Measurements from ENCODE around the gene PCSK6.
"Not testable (repeated sequence)": the region's sequence is repeated elsewhere in the genome, so short reads cannot be mapped to it uniquely, and the experiment has no call there.

PCSK6 gene

DNA sequence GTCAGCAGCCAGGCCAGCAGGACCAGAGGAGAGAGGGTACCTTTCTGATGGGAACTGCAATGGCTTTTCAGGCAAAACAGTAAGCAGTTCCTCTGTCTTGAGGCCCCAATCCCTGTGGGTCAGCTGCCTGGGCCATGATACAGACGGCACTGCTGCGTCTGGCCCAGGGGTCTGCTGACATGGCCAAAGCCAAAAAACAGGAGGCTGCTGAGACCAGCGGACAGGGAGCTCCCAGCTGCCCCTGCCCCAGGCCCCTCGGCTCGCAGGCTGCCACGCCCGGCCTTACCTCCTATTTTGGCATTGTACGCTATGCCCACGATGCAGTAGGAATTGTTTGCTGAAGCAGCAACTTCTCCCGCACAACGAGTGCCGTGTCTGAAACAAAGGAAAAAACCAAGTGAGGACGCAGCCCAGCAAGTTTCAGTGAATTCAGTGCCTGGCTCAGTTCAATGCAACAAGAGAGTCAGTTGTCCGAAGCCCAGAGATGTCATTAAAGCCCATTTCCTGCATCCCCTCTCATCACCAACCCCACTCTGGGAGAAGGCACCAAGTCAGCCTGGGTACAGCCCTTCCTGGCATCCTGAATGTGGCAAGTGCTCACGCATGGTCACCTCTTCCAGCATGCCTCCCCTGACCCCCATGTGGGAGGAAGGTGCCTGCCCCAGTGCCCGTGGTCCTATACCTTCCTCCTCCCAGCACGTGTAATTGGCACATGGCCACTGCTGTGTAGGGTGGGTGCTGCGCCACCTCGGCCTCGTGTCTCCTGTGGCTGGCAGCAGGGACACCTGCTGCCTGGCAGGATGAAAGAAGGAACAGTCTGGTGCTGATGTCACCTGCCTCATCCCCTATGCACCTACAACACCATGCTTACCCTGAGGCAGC is 61.7 kb downstream of the PCSK6 start:
- no peak for DNase-seq

DNA sequence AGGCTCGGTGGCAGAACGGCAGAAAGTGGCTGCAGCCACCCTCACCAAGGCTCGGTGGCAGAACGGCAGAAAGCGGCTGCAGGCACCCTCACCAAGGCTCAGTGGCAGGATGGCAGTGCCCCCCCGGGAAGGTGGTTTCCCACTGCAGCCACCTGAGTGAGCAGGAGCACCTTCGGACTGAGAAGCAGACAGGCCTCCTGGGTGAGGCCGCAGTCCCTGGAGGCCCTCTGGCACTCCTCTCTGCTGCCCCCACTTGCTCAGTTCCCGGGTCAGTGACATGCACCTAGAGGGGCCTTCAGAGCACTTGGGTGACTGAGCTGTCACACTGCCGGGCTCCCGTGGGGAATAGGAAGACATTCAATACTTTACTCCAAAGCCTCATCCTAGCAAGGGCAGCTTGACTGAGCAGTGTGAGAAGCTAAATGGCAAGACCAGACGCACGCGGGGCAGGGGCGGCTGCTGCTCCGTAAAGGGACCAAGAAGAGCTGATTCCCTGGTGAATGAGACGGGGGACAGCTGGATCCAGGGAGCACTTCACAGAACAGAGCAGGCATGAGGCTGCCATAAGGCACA is 62.7 kb downstream of the PCSK6 start:
- no peak for DNase-seq

DNA sequence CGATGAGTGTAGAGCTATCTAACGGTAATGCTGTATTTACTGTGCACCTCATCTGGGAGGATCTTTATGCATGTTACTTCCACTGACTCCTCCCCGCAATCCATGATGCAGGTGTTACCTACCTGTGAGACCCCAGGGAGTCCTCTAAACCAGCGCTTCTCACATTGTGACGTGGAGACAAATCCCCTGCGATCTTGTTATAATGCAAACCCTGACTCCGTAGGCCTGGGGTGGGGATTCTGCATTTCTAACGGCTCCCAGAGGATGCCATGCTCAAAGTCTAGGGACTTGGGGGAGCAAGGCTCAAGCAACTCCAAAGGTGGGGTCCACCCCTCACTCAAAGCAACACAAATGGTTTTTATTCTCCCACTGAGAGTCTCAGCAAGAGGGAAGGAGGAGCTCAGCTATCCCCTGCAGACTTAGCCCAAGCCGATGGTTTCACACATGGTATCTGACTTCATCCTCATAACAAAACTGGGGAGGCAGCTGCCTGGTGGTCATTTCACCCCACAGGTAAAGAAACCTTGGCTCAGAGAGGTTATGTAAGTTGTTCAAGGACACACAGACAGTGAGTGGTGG is 63.6 kb downstream of the PCSK6 start:
- DNase-seq: no peak

DNA sequence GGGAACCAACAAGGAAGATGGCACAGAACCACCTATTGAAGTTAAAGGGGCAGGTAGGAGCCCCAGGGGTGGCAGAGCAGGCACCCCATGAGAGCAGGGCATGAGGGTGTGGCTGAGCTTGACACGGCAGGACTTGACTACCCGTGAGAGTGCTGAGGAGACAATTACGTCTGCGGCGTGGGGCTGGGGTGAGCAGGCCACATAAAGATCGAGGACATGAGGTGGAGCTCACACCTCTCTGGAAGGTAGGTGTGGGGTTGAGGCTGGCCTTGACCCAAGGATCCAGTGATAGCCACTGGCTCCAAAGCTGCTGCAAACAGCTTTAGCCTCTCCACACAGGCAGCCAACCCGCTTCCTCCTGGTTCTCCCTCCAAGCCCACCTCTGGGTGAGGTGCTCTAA is 64.5 kb downstream of the PCSK6 start:
- no peak for DNase-seq

DNA sequence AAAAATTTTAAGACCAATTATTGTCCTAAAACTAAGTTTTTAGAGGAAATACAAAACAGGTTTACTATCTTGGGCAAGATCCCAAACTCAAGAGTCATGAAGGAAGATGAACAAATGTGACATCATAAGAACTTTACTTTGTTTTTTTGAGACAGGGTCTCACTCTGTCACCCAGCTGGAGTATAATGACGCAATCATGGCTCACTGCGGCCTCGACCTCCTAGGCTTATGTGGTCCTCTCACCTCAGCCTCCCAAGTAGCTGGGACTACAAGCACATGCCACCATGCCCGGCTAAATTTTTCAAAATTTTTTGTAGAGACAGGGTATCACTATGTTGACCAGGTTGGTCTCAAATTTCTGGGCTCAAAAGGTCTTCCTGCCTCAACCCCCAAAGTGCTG is 69.3 kb downstream of the PCSK6 start:
- no peak for DNase-seq

DNA sequence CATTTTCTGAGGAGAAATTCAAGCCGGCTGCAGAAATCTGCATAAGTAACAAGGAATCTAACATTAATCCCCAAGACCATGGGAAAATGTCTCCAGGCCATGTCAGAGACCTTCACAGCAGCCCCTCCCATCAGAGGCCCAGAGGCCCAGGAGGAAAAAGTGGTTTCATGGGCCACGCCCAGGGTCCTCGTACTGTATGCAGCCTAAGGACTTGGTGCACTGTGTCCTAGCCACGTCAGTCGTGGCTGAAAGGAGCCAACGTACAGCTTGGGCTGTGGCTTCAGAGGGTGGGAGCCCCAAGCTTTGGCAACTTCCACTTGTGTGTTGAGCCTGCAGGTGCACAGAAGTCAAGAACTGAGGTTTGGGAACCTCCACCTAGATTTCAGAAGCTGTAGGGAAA is 73.0 kb downstream of the PCSK6 start:
- not testable (repeated sequence) for DNase-seq

DNA sequence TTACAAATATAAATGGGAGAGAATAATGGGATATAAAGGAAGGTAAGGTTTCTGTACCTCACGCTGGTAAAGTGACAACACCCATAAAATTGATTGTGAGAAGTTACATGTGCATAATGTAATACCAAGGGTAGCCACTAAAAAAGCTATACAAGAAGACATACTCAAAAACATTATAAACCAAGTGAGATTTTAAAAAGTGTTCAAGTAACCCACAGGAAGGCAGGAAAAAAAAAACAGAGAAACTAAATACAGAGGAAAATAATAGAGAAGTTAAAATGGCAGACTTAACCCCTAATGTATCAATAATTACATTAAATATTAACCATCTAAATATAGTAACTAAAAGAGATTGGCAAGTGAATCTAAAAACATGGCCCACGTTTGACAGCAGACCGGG is 76.3 kb downstream of the PCSK6 start:
- DNase-seq: no peak

DNA sequence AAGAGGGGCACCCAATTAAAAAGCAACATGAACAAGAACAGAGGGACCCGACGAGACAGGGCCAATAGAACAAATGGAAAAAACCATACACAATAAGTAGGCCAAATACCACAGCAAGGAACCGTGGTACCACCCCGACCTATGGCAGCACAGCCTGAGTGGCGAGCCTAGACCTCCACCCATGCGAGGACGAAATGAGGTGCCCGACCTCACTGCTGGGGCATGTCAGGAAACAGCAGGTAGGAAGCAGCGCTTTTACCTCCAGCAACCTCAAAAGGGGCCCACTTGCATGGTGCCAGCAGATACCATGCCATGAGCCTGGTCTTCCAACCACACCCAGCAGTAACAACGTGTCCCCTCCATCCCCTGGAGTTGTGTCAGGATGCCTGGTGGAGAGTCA is 77.9 kb downstream of the PCSK6 start:
- DNase-seq: no peak

DNA sequence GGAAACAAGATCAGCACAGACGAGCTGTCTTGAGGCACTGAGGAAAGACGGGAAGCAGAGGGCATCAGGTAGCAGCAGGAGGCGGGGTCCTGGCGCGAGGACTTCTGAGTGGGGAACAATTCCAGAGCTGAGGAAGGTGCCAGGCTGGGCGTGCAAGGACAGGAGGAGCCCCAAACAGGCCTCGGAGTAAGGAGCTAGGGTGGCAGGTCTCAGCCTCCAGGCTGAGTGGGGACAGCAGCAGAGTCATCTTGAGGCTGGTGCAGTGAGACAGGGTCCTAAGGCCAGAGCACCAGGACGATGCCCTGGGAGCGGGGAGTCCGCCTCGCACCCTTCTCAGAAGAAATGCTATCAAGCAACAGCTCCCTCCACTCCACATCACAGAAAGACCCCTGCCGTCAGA is 78.4 kb downstream of the PCSK6 start:
- no peak for DNase-seq

DNA sequence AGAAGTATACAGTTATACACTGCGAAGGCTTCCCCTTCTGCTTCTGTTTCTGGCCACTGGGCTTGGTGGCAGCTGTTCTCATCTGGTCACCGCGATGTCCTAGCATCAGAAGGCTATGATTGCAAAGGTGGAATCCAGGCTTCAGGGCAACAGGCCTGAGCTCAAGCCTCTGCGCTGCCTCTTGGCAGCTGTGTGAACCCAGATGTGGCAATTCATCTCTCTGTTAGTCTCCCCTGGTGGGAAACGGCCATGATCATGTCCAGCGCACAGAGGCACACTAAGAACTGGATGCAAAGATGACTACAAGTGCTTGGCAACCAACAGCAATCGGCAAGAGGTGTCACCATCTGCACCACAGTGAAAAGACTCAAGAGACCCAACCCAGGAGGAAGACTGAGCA is 78.9 kb downstream of the PCSK6 start:
- DNase-seq: no peak

DNA sequence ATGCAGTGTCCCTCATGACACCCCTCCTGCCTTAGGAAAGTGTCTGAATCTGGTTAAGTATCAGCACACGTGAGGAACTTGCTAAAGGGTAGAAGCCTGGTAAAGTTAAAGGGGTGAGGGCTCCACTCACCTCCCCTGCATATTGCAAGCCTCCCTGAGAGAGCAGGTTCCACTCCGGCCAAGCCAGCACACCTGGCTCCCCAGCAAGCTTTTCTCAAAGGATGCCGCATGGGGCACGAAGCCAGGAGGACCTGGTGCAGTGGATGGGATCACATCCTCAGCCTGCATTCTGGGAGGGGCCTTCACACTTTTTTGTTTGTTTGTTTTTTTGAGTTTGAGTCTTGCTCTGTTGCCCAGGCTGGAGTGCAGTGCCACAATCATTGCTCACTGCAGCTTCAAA is 79.9 kb downstream of the PCSK6 start:
- DNase-seq: no peak

DNA sequence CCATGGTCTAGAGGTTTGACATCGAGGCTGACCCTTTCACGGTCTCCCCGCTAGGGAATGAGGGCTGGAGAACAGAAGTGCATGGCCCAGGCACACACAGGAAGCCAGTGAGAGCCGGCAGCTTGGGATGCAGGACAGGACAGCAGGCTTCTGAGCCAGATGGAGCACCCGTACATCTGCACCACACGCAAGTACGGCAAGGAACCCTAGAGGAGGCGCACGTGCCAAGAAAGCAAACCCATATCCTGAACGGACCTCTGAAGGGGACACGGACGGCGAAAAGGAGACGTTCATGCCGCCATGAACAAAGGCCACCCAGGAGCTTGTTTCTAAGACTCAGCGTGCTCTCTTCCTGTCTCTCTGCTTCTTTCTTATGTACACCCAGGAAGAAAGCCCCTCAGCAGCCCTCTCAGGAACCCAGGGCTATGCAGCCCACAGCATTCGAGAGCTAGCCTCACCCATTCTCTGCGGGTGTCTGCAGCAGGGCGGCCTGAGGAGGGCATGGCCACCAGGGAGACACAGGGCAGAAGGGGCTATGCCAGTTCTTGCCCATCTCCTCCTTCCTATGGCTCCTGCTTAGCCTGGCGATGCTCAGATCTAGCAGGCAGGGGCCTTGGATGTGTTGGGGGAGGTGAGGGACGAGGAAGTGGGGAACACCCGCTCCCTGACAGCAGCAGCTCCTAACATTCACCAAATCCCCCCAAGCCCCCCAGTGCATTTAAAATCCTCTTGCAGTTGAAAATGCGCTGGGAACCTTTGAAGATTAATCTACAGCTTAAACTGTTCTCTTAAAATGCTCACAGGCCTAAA is 81.3 kb downstream of the PCSK6 start:
- DNase-seq: no peak

DNA sequence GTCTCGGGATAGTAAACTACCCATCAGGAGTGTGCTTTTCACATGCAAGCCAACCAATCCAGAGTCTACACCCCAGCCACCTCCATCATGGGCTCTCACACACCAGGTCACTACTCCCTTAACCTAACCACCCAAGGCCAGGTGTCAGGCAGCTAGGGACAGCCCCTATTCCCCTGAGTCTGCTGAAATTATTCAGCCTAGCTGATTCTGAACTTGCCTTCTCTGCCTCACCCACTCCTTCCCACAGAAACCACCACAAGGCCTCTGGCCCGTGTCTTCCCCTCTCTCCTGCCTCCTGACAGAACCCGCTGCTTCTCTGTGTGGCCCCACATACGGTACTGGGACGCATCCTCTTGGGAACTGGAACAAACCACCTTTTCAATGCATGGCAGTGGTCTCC is 82.1 kb downstream of the PCSK6 start:
- no peak for DNase-seq

DNA sequence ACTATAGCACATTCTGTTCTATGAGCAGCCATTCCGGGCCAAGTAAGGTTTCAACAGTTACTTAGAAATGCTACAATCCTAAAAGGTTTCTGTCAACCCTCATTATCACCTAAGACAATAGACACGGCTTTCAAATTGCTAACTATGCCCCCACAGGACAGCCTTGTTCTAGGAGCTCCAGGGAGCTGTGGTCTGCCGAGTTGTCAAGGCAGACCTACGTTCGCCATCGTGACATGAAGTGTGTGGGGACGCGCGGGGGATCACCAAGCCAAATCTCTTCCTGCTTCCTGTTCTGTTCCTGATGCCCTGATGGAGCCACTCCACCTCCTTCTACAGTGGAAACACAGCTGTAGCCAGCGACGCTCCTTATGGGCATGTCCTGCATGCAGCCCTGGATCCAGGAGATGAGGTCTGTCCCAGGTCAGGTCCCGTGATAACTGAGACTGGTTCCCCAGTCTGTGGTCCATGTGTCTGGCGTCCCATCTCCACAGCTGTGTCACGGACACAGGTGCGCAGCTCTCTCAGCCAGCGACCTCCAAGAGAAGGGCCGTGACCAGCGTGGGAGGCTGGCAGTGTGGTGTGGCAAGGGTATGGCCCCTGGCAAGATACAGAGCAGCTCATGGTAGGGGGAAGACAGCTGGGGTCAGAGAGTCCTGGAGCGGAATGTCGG is 82.8 kb downstream of the PCSK6 start:
- DNase-seq: no peak

DNA sequence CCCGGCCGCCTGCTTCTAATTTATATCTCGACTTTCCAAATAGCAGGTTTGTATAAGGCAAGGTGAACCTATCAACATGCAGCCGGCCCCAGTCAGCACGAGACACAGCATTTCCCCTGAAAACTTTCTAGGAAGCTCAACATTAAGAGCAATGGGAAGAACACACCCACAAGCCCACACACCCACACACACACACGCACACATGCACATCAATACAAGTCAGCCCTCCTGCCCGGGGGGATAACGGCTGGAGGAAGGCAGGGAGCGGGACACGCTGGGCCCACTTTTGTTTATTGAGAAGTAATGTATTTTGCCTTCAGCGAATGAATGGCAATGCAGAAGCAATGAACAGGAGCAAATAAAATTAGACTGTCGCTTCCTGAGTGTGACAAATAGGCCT is 83.5 kb downstream of the PCSK6 start:
- DNase-seq: no peak

DNA sequence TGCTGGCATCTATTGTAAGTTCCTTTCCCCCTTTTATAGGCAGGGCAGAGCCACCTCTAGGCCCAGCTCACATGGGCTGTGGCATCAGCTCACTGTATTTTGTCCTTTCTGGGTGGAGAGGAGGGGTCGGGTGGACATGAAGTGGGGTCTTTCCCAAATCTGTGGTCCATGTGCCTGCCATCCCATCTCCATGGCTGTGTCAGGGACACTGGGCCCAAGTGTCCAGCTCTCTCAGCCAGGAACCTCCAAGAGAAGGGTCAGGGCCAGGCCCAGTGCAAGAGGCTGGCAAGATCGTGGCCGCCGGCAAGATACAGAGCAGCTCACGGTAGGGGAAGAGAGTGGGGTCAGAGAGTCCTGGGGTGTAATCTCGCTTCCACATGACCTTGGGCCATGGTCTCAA is 85.3 kb downstream of the PCSK6 start:
- DNase-seq: no peak

DNA sequence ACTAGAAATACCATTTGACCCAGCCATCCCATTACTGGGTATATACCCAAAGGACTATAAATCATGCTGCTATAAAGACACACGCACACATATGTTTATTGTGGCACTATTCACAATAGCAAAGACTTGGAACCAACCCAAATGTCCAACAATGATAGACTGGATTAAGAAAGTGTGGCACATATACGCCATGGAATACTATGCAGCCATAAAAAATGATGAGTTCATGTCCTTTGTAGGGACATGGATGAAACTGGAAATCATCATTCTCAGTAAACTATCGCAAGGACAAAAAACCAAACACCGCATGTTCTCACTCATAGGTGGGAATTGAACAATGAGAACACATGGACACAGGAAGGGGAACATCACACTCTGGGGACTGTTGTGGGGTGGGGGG is 86.6 kb downstream of the PCSK6 start:
- DNase-seq: not testable (repeated sequence)

DNA sequence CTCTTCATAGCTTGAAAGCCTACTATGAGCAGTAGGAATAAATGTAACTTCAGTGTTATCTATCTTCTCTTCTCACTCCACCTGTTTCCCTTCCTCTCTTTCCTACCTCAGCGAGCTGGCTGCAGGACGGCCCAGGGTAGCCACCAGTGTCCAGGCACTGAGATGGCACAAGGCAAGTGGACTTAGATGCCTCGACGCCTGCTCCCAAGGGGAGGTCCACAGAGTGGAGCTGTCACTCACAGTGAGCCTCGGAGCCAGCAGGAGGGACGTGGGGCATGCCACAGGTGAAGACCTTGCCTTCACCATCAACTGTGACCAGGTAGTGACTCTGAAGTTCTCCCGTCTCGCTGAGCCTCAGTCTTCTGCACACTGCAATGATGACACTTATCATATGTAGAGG is 88.2 kb downstream of the PCSK6 start:
- DNase-seq: no peak

DNA sequence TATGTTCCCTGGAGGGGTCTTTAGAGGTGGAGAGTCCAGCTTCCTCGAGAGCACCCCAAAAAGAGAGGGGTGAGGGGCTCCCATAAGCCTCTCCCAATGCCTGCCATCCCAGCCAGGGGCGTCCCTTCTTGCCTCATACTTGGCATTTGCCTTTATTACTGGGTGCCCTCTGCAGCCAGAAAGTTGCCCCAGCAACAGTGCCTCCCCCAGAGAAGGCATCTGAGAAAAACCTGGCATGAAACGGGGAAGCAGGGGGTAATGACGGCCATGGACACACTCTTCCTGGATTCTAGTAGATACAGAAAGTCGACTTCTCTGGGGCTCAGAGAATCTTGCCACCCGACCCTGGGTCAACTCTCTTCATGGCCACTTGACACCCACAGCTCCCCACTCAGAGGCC is 90.1 kb downstream of the PCSK6 start:
- DNase-seq: no peak

DNA sequence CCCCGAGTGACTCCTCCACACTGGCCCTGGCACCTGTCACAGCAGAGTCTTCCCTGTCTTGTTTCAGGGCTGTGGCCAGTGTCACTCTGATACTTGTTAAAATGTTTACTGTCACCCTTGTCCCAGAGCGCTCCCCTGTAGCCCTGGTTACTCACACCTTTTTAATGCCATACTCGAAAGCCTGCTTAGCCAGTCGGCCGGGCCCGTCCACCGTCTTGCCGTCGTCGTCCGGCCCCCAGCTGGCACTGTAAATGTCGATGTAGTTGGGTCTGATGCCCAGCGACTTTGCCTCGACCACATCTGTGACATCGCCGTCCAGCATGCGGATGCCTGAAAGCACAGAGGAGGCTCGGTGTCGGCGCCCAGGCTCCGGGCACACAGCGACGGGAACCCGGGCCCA is 91.3 kb downstream of the PCSK6 start:
- DNase-seq: no peak

DNA sequence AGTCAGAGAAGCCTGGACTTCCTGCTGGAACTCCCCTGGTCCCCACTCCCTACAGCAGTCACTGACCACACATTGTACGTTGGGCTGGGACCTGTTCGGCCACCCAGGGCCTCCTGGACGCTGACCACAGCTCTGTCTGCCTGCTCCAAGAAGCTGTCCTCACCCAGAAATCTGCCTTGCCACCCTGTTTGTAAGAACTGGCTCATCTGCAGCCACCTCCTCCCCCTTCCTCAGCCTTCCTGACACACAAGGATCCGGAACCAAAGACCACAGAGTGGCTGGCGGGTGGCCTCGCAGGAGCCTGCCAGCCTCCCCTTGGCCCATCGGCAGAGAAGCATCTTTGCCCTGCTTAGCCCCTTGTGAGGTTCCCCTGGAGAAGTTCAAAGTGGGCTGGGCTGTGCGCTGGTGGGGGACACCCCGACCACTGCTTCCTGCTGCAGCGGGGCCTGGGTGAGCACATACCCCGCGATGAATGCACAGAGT is 91.9 kb downstream of the PCSK6 start:
- DNase-seq: no peak

DNA sequence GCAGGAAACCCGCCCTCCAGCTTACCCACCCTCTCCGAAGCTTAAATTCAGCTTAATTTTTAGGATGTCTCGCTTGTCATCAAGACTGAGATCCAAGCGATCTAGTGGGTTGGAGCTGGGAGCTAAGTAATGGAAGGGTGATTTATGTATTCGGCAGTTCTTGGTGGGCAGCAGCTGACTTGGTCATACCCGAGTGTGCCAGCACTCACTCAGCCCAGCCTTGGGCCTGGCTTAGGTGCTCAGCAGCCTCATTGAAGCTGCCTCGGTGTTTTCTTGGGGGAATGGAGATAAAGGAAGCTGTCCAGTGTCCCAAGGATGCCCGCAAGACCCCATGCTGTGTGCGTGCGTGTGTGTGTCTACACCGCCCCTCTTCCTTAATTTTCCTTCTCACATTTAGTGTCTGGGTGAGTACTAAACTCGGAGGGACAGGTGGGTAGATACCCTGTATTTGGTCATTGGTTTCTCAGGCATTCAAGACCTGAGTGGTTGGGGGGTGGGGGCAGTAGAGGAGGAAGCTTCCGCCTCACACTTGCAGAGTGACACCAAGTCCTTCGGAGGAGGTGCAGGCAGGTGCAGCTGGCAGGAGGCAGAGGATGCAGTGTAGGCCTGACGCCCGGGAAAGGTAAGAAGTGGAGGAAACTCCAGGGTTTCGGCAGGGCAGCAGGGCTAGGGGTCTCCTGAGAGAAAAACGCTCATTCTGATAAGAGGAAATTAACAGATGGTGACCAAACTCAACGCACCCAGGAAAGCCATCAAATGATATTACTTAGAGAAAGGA is 92.8 kb downstream of the PCSK6 start:
- DNase-seq: no peak

All from AML-193 (cell line).